WTC11 (cell line): Measurements from ENCODE around the gene MTMR6. TPM values are rescaled to one million over a fixed set of nuclear protein-coding genes. Genes with fewer than 3 reads are reported as not detected.

Source experiments
- ATAC-seq: fragments of 200-7000 bp; cut with Tn5 transposase; 2 replicates; pipeline ENCODE4 v1.10.0; 2021; ENCODE audit warnings: mild to moderate bottlenecking, moderate library complexity
- CTCF ChIA-PET: fragments of 300-600 bp; sonication (Branson Sonifier 250); formaldehyde crosslinking; loops from one replicate; lab custom pipeline; 2021; ENCODE audit warnings: antibody characterized with exemption; lab: Charles Lee
- POLR2A ChIA-PET: fragments of 350-600 bp; sonication (Branson Sonifier 250); formaldehyde crosslinking; loops from one replicate; lab custom pipeline; 2021; ENCODE audit warnings: antibody characterized with exemption; lab: Charles Lee
- DNase-seq: peaks from one replicate; pipeline ENCODE4 v3.0.0; 2021; ENCODE audit warnings: low spot score
- H3K27ac Mint-ChIP-seq: 2 replicates; pipeline ENCODE4 v1.8.0; 2021; ENCODE audit warnings: mixed read lengths
- H3K27me3 Mint-ChIP-seq: 2 replicates; pipeline ENCODE4 v1.8.0; 2021; ENCODE audit warnings: low read depth, mild to moderate bottlenecking, moderate library complexity, mixed read lengths
- H3K36me3 Mint-ChIP-seq: 2 replicates; pipeline ENCODE4 v1.8.0; 2021; ENCODE audit warnings: mixed read lengths
- H3K4me1 Mint-ChIP-seq: 2 replicates; pipeline ENCODE4 v1.8.0; 2022; ENCODE audit warnings: mixed read lengths
- H3K4me3 Mint-ChIP-seq: 2 replicates; pipeline ENCODE4 v1.8.0; 2021; ENCODE audit warnings: mild to moderate bottlenecking, moderate library complexity, mixed read lengths
- H3K9me3 Mint-ChIP-seq: 2 replicates; pipeline ENCODE4 v1.8.0; 2021; ENCODE audit warnings: mixed read lengths
- CREB1 ChIP-seq: sonication (generic); formaldehyde crosslinking; IDR thresholded peaks from 2 replicates; pipeline ENCODE4 v1.8.0; 2023; ENCODE audit warnings: mild to moderate bottlenecking, missing genetic modification reagents
- CTCF ChIP-seq: fragments of 200-600 bp; IDR thresholded peaks from 2 replicates; pipeline ENCODE4 v1.8.0; 2022; ENCODE audit warnings: antibody characterized with exemption
- EMX1 ChIP-seq: fragments of 250-450 bp; sonication (Bioruptor Pico); IDR thresholded peaks from 2 replicates; pipeline ENCODE4 v1.8.0; 2021; ENCODE audit warnings: mild to moderate bottlenecking
- ESRRA ChIP-seq: sonication (generic); formaldehyde crosslinking; IDR thresholded peaks from 2 replicates; pipeline ENCODE4 v1.8.1; 2022; ENCODE audit warnings: mild to moderate bottlenecking, missing genetic modification reagents, borderline replicate concordance
- HMGA2 ChIP-seq: fragments of 250-450 bp; sonication (Bioruptor Pico); IDR thresholded peaks from 2 replicates; pipeline ENCODE4 v1.4.0; 2021; ENCODE audit warnings: mild to moderate bottlenecking, moderate library complexity
- IRF1 ChIP-seq: sonication (generic); formaldehyde crosslinking; IDR thresholded peaks from 2 replicates; pipeline ENCODE4 v1.8.0; 2023; ENCODE audit warnings: missing genetic modification reagents
- KAT7 ChIP-seq: sonication (generic); formaldehyde crosslinking; IDR thresholded peaks from 2 replicates; pipeline ENCODE4 v1.8.1; 2023; ENCODE audit warnings: missing genetic modification reagents, mild to moderate bottlenecking, borderline replicate concordance
- NFATC4 ChIP-seq: fragments of 250-450 bp; sonication (Bioruptor Pico); IDR thresholded peaks from 2 replicates; pipeline ENCODE4 v1.9.0; 2021; ENCODE audit warnings: mild to moderate bottlenecking
- NFE2L1 ChIP-seq: sonication (generic); formaldehyde crosslinking; IDR thresholded peaks from 2 replicates; pipeline ENCODE4 v1.8.1; 2023; ENCODE audit warnings: missing genetic modification reagents
- NR2C2 ChIP-seq: sonication (generic); formaldehyde crosslinking; IDR thresholded peaks from 2 replicates; pipeline ENCODE4 v1.8.0; 2022; ENCODE audit warnings: mild to moderate bottlenecking, missing genetic modification reagents
- SMAD4 ChIP-seq: sonication (generic); formaldehyde crosslinking; IDR thresholded peaks from 2 replicates; pipeline ENCODE4 v1.8.0; 2022; ENCODE audit warnings: mild to moderate bottlenecking, missing genetic modification reagents
- SOX15 ChIP-seq: fragments of 250-450 bp; sonication (Bioruptor Pico); IDR thresholded peaks from 2 replicates; pipeline ENCODE4 v1.9.0; 2021; ENCODE audit warnings: mild to moderate bottlenecking
- TEAD4 ChIP-seq: sonication (generic); formaldehyde crosslinking; IDR thresholded peaks from 2 replicates; pipeline ENCODE4 v1.8.0; 2022; ENCODE audit warnings: mild to moderate bottlenecking, missing genetic modification reagents
- TP53 ChIP-seq: sonication (generic); formaldehyde crosslinking; IDR thresholded peaks from 2 replicates; pipeline ENCODE4 v1.8.1; 2023; ENCODE audit warnings: mild to moderate bottlenecking, missing genetic modification reagents
- ZBTB43 ChIP-seq: sonication (generic); formaldehyde crosslinking; IDR thresholded peaks from 2 replicates; pipeline ENCODE4 v1.8.1; 2023; ENCODE audit warnings: mild to moderate bottlenecking, missing genetic modification reagents
- ZNF121 ChIP-seq: sonication (generic); formaldehyde crosslinking; IDR thresholded peaks from 2 replicates; pipeline ENCODE4 v1.8.0; 2023; ENCODE audit warnings: missing genetic modification reagents
- total RNA-seq: library from RNA; stranded (reverse); gene quantifications from 3 replicates; pipeline ENCODE4 v1.2.3, GENCODE V29; 2021
- TF ChIP-seq, protein P1 (sequence below): sonication (generic); formaldehyde crosslinking; IDR thresholded peaks from 2 replicates; pipeline ENCODE4 v1.8.1; 2023; ENCODE audit warnings: mild to moderate bottlenecking, moderate library complexity, missing genetic modification reagents
- TF ChIP-seq, protein P2 (sequence below): fragments of 250-450 bp; sonication (Bioruptor Pico); IDR thresholded peaks from 2 replicates; pipeline ENCODE4 v1.8.0; 2021; ENCODE audit warnings: mild to moderate bottlenecking
- TF ChIP-seq, protein P3 (sequence below): sonication (generic); formaldehyde crosslinking; conservative IDR thresholded peaks from 2 replicates; pipeline ENCODE4 v1.8.1; 2023; ENCODE audit warnings: mild to moderate bottlenecking, low read depth, missing genetic modification reagents, moderate library complexity
- TF ChIP-seq, protein P4 (sequence below): fragments of 250-450 bp; sonication (Bioruptor Pico); IDR thresholded peaks from 2 replicates; pipeline ENCODE4 v1.9.0; 2021; ENCODE audit warnings: mild to moderate bottlenecking

Gene MTMR6
- total RNA-seq, 1 experiment from 2014 or later = 8.6 TPM

DNA sequence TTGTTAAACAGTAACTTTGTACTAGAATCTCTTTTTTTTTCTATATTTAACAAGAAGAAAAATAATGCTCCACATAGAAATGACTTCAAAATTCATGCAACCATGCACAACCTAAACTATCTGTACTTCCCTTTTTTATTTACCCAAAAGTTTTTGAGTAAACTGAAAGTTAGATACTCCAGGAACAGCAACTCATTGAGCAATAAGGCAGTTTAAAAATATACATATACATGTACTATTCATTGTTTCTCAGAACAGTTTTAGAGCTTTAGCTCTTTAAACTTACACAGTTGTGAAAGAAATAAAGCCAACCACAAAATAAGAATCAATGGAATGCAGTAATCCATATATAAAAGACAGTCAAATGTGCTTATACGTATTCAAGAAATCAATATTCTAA, 39.2 kb downstream of the MTMR6 start:
- POLR2A ChIA-PET = no interaction called here
- TF ChIP-seq, protein P1, sequence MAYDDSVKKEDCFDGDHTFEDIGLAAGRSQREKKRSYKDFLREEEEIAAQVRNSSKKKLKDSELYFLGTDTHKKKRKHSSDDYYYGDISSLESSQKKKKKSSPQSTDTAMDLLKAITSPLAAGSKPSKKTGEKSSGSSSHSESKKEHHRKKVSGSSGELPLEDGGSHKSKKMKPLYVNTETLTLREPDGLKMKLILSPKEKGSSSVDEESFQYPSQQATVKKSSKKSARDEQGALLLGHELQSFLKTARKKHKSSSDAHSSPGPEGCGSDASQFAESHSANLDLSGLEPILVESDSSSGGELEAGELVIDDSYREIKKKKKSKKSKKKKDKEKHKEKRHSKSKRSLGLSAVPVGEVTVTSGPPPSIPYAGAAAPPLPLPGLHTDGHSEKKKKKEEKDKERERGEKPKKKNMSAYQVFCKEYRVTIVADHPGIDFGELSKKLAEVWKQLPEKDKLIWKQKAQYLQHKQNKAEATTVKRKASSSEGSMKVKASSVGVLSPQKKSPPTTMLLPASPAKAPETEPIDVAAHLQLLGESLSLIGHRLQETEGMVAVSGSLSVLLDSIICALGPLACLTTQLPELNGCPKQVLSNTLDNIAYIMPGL (CRISPR knock-in tag) = no peak
- TF ChIP-seq, protein P2, sequence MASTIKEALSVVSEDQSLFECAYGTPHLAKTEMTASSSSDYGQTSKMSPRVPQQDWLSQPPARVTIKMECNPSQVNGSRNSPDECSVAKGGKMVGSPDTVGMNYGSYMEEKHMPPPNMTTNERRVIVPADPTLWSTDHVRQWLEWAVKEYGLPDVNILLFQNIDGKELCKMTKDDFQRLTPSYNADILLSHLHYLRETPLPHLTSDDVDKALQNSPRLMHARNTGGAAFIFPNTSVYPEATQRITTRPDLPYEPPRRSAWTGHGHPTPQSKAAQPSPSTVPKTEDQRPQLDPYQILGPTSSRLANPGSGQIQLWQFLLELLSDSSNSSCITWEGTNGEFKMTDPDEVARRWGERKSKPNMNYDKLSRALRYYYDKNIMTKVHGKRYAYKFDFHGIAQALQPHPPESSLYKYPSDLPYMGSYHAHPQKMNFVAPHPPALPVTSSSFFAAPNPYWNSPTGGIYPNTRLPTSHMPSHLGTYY (CRISPR knock-in tag) = no peak
- TF ChIP-seq ZNF121 (no peak), SOX15 (CRISPR knock-in tag) (no peak), EMX1 (CRISPR knock-in tag) (no peak), IRF1 (CRISPR knock-in tag) (no peak), SMAD4 (no peak), NR2C2 (CRISPR knock-in tag) (no peak), TEAD4 (no peak), CTCF (no peak), CREB1 (CRISPR knock-in tag) (no peak)
- TF ChIP-seq, protein P3, sequence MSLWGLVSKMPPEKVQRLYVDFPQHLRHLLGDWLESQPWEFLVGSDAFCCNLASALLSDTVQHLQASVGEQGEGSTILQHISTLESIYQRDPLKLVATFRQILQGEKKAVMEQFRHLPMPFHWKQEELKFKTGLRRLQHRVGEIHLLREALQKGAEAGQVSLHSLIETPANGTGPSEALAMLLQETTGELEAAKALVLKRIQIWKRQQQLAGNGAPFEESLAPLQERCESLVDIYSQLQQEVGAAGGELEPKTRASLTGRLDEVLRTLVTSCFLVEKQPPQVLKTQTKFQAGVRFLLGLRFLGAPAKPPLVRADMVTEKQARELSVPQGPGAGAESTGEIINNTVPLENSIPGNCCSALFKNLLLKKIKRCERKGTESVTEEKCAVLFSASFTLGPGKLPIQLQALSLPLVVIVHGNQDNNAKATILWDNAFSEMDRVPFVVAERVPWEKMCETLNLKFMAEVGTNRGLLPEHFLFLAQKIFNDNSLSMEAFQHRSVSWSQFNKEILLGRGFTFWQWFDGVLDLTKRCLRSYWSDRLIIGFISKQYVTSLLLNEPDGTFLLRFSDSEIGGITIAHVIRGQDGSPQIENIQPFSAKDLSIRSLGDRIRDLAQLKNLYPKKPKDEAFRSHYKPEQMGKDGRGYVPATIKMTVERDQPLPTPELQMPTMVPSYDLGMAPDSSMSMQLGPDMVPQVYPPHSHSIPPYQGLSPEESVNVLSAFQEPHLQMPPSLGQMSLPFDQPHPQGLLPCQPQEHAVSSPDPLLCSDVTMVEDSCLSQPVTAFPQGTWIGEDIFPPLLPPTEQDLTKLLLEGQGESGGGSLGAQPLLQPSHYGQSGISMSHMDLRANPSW = no peak
- TF ChIP-seq, all 79 proteins: peak for 0
- CTCF ChIA-PET = interaction anchor here (1.5 kb wide), 1 partner anchor 77 kb away, joined by 4 read pairs; no protein-coding TSS in a partner anchor
- ATAC-seq (no peak), DNase-seq (no peak)
- H3K27me3 Mint-ChIP-seq = no peaks in the 10 kb centered on the region
- H3K4me1 Mint-ChIP-seq = peaks cover 12% of the 10 kb centered on the region
- no peak overlapping the region for H3K4me3 Mint-ChIP-seq
- H3K36me3 Mint-ChIP-seq = peaks cover 5% of the 10 kb centered on the region
- H3K27ac Mint-ChIP-seq = no peak overlapping the region
- peaks cover 3% of the 10 kb centered on the region; the same call in 1 of the 2 replicates for H3K9me3 Mint-ChIP-seq

GRCh38 chr13:25247360-25247759, 39.9 kb downstream of the MTMR6 start:
- peaks cover 12% of the 10 kb centered on the region for H3K4me1 Mint-ChIP-seq
- peaks cover 3% of the 10 kb centered on the region; the same call in 1 of the 2 replicates for H3K9me3 Mint-ChIP-seq
- DNase-seq = no peak
- ChIA-PET CTCF (no interaction called here), POLR2A (no interaction called here)
- no peak overlapping the region for H3K27ac Mint-ChIP-seq
- TF ChIP-seq, protein P1 (CRISPR knock-in tag) = no peak
- no peak for TF ChIP-seq HMGA2
- no peak for TF ChIP-seq KAT7 (CRISPR knock-in tag)
- no peak for TF ChIP-seq NFE2L1
- no peak for TF ChIP-seq ZBTB43 (CRISPR knock-in tag)
- TF ChIP-seq, protein P4, sequence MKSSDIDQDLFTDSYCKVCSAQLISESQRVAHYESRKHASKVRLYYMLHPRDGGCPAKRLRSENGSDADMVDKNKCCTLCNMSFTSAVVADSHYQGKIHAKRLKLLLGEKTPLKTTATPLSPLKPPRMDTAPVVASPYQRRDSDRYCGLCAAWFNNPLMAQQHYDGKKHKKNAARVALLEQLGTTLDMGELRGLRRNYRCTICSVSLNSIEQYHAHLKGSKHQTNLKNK (CRISPR knock-in tag) = no peak
- no peak for TF ChIP-seq NFATC4 (CRISPR knock-in tag)
- no peak for TF ChIP-seq ESRRA (CRISPR knock-in tag)
- no peak for TF ChIP-seq TP53
- H3K27me3 Mint-ChIP-seq = no peaks in the 10 kb centered on the region
- ATAC-seq = no peak
- H3K36me3 Mint-ChIP-seq = peaks cover 5% of the 10 kb centered on the region
- H3K4me3 Mint-ChIP-seq = no peak overlapping the region
